ENCODE data around the gene INPP5B.
"Not testable (repeated sequence)": the region's sequence is repeated elsewhere in the genome, so short reads cannot be mapped to it uniquely, and the experiment has no call there.

INPP5B gene

DNA sequence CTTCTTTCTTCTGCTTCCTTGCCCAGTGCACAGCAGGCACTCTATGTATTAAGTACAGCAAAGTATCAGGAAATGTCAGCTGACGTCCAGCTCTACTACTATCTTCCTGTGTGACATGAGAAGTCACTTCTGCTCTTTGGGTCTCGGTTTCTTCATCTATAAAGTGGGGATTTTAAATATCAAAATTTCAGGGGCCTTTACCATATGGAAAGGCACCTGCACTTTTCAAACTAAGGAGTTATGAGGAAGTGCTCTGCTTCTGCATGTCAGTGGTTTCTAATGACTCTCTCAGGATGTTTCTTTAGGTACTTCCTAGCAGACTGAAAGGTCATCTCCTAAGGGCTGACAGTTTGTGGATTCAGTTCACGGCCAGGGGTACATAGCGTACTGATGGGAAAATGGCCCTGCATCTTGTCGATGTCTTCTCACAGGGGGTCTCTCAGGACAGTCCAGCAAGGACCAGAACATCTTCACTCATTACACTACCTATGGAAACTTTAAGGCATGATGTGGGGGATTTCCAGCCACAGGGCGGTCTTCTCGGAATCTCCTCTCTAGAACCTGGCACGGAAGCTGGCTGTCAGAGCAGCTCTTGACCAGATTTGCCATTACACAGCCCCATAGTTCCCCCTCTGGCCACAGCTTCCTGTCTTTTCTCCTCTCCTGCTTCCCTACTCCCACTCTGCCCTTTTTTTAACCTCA is 45.5 kb downstream of the INPP5B start:
- no peaks in the 10 kb centered on the region for H3K27me3 ChIP-seq (ENCODE audit: insufficient read depth, low read length)
- H4K12ac ChIP-seq (ENCODE audit: low read depth, low read length), result no peak overlapping the region
- H3K79me2 ChIP-seq (ENCODE audit: control insufficient read depth, insufficient read depth, low read length, poor library complexity), result no peaks in the 10 kb centered on the region
- no peak overlapping the region for H2AK5ac ChIP-seq (ENCODE audit: low read length)
- no peak for DNase-seq
- H3K4ac ChIP-seq (ENCODE audit: low read depth, low read length), result no peak overlapping the region
- no peak overlapping the region for H2AFZ ChIP-seq (ENCODE audit: insufficient read depth, low read length, poor library complexity)
- no peak overlapping the region for H3K27ac ChIP-seq (ENCODE audit: low read depth, low read length)
- no peak overlapping the region for H2BK120ac ChIP-seq (ENCODE audit: insufficient read depth, low read length, poor library complexity)
- no CpG with 5 or more reads among the region's 8 CpGs for WGBS (ENCODE audit: extremely low coverage, insufficient coverage, insufficient read length)
- no peak overlapping the region for H3K9ac ChIP-seq (ENCODE audit: low read length)
- H3K4me1 ChIP-seq (ENCODE audit: control insufficient read depth in 1 of 2, insufficient read depth in 2 of 2, low read length in 2 of 2), result peaks cover 0 to 2% of the 10 kb centered on the region in 2 experiments
- no peaks in the 10 kb centered on the region for H3K9me3 ChIP-seq (ENCODE audit: insufficient read depth, low read depth, low read length)
- no peak overlapping the region for H3K4me2 ChIP-seq (ENCODE audit: low read length)
- no peak overlapping the region for H3K4me3 ChIP-seq (ENCODE audit: low read depth, low read length)
- no peak overlapping the region for H2BK5ac ChIP-seq (ENCODE audit: low read depth, low read length, poor library complexity)
- H3K23ac ChIP-seq (ENCODE audit: low read length), result no peak overlapping the region
- peaks cover 0 to 8% of the 10 kb centered on the region in 2 experiments for H3K36me3 ChIP-seq (ENCODE audit: control insufficient read depth in 1 of 2, insufficient read depth in 2 of 2, low read length in 2 of 2)
- no peak overlapping the region for H2BK12ac ChIP-seq (ENCODE audit: low read length)
- H3K18ac ChIP-seq (ENCODE audit: low read length), result no peak overlapping the region
- no peak overlapping the region for H4K91ac ChIP-seq (ENCODE audit: low read depth, low read length)
- no peak overlapping the region for H4K8ac ChIP-seq (ENCODE audit: low read depth, low read length)
- no peak overlapping the region for H3K14ac ChIP-seq (ENCODE audit: low read length)
- no peaks in the 10 kb centered on the region for H3K79me1 ChIP-seq (ENCODE audit: low read length)

DNA sequence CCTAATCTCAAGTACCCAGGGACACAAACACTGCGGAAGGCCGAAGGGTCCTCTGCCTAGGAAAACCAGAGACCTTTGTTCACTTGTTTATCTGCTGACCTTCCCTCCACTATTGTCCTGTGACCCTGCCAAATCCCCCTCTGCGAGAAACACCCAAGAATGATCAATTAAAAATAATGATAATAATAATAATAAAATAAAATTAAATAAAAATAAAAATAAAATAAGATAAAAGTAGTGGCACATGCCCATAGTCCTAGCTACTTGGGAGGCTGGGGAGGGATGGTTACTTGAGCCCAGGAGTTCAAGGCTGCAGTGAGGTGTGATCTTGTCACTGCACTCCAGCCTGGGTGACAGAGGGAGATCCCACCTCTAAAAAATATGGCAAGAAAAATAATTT is 49.3 kb downstream of the INPP5B start:
- not testable (repeated sequence) for H4K91ac ChIP-seq (ENCODE audit: low read depth, low read length); H3K4ac ChIP-seq (ENCODE audit: low read depth, low read length); H3K27me3 ChIP-seq (ENCODE audit: insufficient read depth, low read length); H3K18ac ChIP-seq (ENCODE audit: low read length); H3K9me3 ChIP-seq (ENCODE audit: insufficient read depth, low read depth, low read length); DNase-seq; H3K79me2 ChIP-seq (ENCODE audit: control insufficient read depth, insufficient read depth, low read length, poor library complexity); H3K79me1 ChIP-seq (ENCODE audit: low read length); H2AK5ac ChIP-seq (ENCODE audit: low read length); H3K27ac ChIP-seq (ENCODE audit: low read depth, low read length); H2AFZ ChIP-seq (ENCODE audit: insufficient read depth, low read length, poor library complexity); H2BK12ac ChIP-seq (ENCODE audit: low read length); H2BK120ac ChIP-seq (ENCODE audit: insufficient read depth, low read length, poor library complexity); H3K4me2 ChIP-seq (ENCODE audit: low read length); H4K8ac ChIP-seq (ENCODE audit: low read depth, low read length); H3K23ac ChIP-seq (ENCODE audit: low read length); H3K4me1 ChIP-seq (ENCODE audit: control insufficient read depth in 1 of 2, insufficient read depth in 2 of 2, low read length in 2 of 2); H2BK5ac ChIP-seq (ENCODE audit: low read depth, low read length, poor library complexity); H3K14ac ChIP-seq (ENCODE audit: low read length); H3K4me3 ChIP-seq (ENCODE audit: low read depth, low read length); H3K9ac ChIP-seq (ENCODE audit: low read length); H3K36me3 ChIP-seq (ENCODE audit: control insufficient read depth in 1 of 2, insufficient read depth in 2 of 2, low read length in 2 of 2); H4K12ac ChIP-seq (ENCODE audit: low read depth, low read length)
- WGBS (ENCODE audit: extremely low coverage, insufficient coverage, insufficient read length), result no CpG with 5 or more reads among the region's 3 CpGs

DNA sequence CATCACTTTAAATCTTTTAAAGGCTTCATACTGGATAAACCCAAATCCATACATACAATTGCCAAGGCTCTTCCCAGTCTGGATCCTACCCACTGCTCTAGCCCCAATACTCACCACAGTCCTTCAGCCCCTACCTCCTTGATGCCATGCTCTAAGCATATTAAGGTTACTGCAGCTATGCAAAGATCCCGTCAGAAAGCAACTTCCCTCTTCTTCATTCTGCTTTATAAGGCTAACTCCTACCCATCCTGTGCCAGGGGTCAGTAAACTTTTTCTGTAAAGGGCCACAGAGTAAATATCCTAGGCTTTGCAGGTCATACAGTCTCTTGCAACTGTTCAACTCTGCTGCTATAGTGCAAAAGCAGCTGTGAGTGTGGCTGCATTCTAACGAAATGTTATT is 53.2 kb downstream of the INPP5B start:
- Histone ChIP-seq H2BK120ac (ENCODE audit: insufficient read depth, low read length, poor library complexity) (no peak overlapping the region), H4K12ac (ENCODE audit: low read depth, low read length) (no peak overlapping the region), H3K14ac (ENCODE audit: low read length) (no peak overlapping the region), H3K36me3 (ENCODE audit: control insufficient read depth in 1 of 2, insufficient read depth in 2 of 2, low read length in 2 of 2) (peaks cover 3 to 9% of the 10 kb centered on the region in 2 experiments), H3K79me1 (ENCODE audit: low read length) (no peaks in the 10 kb centered on the region), H3K4me3 (ENCODE audit: low read depth, low read length) (no peak overlapping the region), H3K27me3 (ENCODE audit: insufficient read depth, low read length) (no peaks in the 10 kb centered on the region), H3K79me2 (ENCODE audit: control insufficient read depth, insufficient read depth, low read length, poor library complexity) (no peaks in the 10 kb centered on the region), H2AK5ac (ENCODE audit: low read length) (no peak overlapping the region), H2BK12ac (ENCODE audit: low read length) (no peak overlapping the region), H3K27ac (ENCODE audit: low read depth, low read length) (no peak overlapping the region), H2AFZ (ENCODE audit: insufficient read depth, low read length, poor library complexity) (no peak overlapping the region), H3K4ac (ENCODE audit: low read depth, low read length) (no peak overlapping the region), H3K23ac (ENCODE audit: low read length) (no peak overlapping the region), H2BK5ac (ENCODE audit: low read depth, low read length, poor library complexity) (no peak overlapping the region), H3K9me3 (ENCODE audit: insufficient read depth, low read depth, low read length) (no peaks in the 10 kb centered on the region), H4K8ac (ENCODE audit: low read depth, low read length) (no peak overlapping the region), H3K4me1 (ENCODE audit: control insufficient read depth in 1 of 2, insufficient read depth in 2 of 2, low read length in 2 of 2) (no peaks in the 10 kb centered on the region), H4K91ac (ENCODE audit: low read depth, low read length) (no peak overlapping the region), H3K18ac (ENCODE audit: low read length) (no peak overlapping the region), H3K9ac (ENCODE audit: low read length) (no peak overlapping the region), H3K4me2 (ENCODE audit: low read length) (no peak overlapping the region)
- DNase-seq, result no peak
- WGBS (ENCODE audit: extremely low coverage, insufficient coverage, insufficient read length), result no CpG with 5 or more reads among the region's 2 CpGs

DNA sequence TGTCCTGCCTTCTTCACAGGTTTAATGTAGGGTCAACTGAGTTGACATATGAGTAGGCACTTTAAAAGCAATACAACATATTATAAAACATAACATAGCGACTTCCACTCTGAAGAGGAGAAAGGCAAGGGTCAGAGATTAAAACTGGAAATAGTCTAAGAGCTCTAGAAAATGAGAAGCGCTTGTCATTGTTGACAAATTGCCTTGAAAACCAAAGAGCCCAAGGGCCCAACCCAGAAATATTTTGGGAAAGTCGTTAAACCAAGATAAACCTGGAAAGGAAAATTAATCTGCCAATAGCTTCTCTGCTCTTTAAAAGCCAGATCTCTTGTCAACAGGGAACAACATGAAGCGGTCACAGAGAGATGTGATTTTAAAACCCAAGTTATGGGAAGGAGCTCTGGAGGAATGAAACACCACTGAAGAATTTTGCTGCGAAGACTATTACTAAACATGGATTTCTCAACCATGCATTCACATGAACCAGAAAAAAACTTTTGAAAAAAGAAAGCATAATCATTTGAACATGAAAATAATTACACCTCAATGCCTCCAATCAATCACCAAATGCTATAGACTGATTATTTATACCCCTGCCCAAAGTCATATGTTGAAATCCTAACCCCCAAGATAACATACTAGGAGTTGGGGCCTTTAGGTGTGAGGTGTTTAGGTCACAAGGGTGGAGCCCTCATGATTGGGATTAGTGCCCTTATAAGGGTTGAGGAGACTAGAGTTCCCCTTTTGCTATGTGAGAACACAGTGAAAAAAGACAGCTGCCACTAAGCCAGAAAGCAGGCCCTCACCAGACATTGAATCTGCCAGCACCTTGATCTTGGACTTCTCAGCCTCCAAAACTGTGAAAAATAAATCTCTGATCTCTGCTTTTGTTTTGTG is 54.5 kb downstream of the INPP5B start:
- H2AK5ac ChIP-seq (ENCODE audit: low read length), result no peak overlapping the region
- H3K4me2 ChIP-seq (ENCODE audit: low read length), result no peak overlapping the region
- H3K18ac ChIP-seq (ENCODE audit: low read length), result no peak overlapping the region
- H3K27me3 ChIP-seq (ENCODE audit: insufficient read depth, low read length), result no peaks in the 10 kb centered on the region
- H3K4me1 ChIP-seq (ENCODE audit: control insufficient read depth in 1 of 2, insufficient read depth in 2 of 2, low read length in 2 of 2), result no peaks in the 10 kb centered on the region
- no peak overlapping the region for H4K91ac ChIP-seq (ENCODE audit: low read depth, low read length)
- no peak overlapping the region for H2BK12ac ChIP-seq (ENCODE audit: low read length)
- H3K9ac ChIP-seq (ENCODE audit: low read length), result no peak overlapping the region
- no peak overlapping the region for H2BK120ac ChIP-seq (ENCODE audit: insufficient read depth, low read length, poor library complexity)
- H3K79me1 ChIP-seq (ENCODE audit: low read length), result no peaks in the 10 kb centered on the region
- no peak overlapping the region for H3K4me3 ChIP-seq (ENCODE audit: low read depth, low read length)
- H4K12ac ChIP-seq (ENCODE audit: low read depth, low read length), result no peak overlapping the region
- H2AFZ ChIP-seq (ENCODE audit: insufficient read depth, low read length, poor library complexity), result no peak overlapping the region
- peak; percentile 62 to 80 for DNase-seq
- H3K4ac ChIP-seq (ENCODE audit: low read depth, low read length), result no peak overlapping the region
- H3K23ac ChIP-seq (ENCODE audit: low read length), result no peak overlapping the region
- H4K8ac ChIP-seq (ENCODE audit: low read depth, low read length), result no peak overlapping the region
- peaks cover 3 to 13% of the 10 kb centered on the region in 2 experiments for H3K36me3 ChIP-seq (ENCODE audit: control insufficient read depth in 1 of 2, insufficient read depth in 2 of 2, low read length in 2 of 2)
- no peak overlapping the region for H2BK5ac ChIP-seq (ENCODE audit: low read depth, low read length, poor library complexity)
- no peak overlapping the region for H3K14ac ChIP-seq (ENCODE audit: low read length)
- no peaks in the 10 kb centered on the region for H3K79me2 ChIP-seq (ENCODE audit: control insufficient read depth, insufficient read depth, low read length, poor library complexity)
- no CpG with 5 or more reads among the region's 5 CpGs for WGBS (ENCODE audit: extremely low coverage, insufficient coverage, insufficient read length)
- H3K27ac ChIP-seq (ENCODE audit: low read depth, low read length), result no peak overlapping the region
- no peaks in the 10 kb centered on the region for H3K9me3 ChIP-seq (ENCODE audit: insufficient read depth, low read depth, low read length)

Measured in trophoblast cell (in vitro differentiated cells and primary cell).